GM19463 (cell line): Measurements from ENCODE around the gene IER3IP1.
"Not testable (repeated sequence)": the region's sequence is repeated elsewhere in the genome, so short reads cannot be mapped to it uniquely, and the experiment has no call there.

Experiments used
- ATAC-seq: cut with Tn5 transposase; IDR thresholded peaks from one replicate; pipeline ENCODE4 v1.9.1; 2021; ENCODE audit warnings: mild to moderate bottlenecking, moderate library complexity; ENCODE audit not compliant: unreplicated experiment

Gene IER3IP1

DNA sequence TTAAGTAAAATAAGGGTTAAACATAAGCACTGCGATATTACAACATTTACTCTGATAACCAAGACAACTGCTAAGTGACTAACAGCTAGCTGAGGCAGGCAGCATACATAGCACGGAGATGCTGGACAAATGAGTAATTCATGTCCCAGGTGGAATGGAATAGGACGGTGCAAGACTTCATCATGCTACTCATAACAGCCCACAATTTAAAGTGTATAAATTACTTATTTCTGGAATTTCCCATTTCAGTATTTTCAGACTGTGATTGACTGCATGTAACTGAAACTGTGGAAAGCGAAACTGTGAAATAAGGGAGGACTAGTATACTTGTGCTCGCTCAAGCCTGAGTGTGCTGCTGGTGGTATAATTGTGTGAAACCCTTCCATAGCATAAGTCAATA, 12.9 kb downstream of the IER3IP1 start:
- ATAC-seq: peak; percentile 79

DNA sequence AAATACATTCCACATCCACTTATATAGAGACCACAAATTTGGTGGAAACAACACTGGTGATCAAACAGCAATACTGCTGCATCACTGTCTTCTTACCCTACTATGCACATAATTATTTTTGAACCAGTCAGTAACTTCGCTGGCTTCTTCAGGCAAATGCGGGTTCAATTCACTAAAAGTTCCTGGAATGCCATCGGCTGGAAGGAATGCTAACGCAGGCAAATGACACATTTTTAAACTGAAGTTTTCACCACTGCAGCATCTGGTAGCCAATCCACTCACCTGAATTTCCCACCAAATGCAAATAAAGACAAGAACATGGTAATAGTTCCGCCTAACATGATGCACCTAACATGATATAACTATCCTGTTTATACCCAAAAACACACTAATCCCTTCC, 15.9 kb downstream of the IER3IP1 start:
- ATAC-seq: no peak

DNA sequence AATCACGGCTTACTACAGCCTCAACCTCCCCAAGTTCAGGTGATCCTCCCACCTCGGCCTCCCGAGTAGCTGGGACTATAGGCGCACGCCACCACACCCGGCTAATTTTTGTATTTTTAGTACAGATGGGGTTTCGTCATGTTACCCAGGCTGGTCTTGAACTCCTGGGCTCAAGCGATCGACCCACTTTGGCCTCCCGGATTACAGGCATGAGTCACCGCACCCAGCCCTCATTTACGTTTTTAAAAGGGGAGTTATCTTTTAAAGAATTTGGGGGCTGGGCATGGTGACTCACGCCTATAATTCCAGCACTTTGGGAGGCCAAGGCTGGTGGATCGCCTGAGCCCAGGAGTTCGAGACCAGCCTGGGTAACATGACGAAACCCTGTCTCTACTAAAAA, 17.8 kb downstream of the IER3IP1 start:
- not testable (repeated sequence) for ATAC-seq

DNA sequence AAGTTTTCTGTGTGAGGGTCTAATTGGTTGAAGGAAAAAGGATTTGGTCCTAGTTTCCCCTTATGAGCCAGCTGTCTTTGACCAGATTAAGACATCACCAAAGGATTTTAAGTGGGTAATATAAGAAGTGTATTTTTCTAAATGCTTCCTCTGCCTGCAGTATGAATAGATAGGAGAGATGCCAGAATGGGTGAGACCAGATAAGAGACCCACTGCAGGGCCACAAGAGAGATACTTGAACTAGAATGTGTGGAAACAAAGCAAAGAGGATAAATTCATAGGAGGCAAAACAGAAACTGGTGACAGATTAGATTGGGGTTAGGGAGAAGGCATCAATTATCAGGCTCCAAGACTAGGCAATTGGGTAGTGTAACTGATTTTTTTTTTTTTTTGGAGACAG, 24.7 kb downstream of the IER3IP1 start:
- no peak for ATAC-seq

DNA sequence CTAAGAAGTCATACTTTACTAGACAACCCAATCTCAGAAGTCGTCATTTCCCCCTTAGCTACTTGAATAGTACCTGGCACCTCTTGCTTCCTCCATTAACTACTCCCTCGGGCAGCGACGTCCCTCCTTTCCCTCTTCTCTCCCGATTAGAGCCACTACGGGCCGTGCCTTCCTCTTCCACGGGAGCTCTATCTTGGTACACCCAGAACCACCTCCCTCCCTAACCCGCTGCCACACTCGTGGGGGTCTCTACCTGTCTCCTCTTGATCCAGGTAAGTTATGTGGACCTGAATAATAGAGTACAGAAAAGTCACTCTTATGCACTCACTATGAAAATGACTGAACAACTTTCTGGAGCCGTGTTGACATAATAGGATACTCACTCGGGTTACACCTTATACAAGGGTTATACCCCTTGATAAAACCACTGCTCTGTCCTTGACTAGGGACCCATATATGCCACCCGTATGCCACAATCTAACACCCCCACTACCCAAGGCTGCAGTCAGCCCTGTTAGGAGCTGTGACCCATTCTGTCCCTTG, 25.3 kb downstream of the IER3IP1 start:
- ATAC-seq: peak; percentile 3

- ATAC-seq: peak; percentile 96
These were observed 25.9 kb downstream of the IER3IP1 start, which contains the start of gene HDHD2 for GRCh38 chr18:47150029-47150823. Gene HDHD2 (minus strand): TSS chr18:47150500. CDS start chr18:47136439, 14,061 bp downstream.

GRCh38 chr18:47149457-47150028, 26.6 kb downstream of the IER3IP1 start:
- no peak for ATAC-seq

DNA sequence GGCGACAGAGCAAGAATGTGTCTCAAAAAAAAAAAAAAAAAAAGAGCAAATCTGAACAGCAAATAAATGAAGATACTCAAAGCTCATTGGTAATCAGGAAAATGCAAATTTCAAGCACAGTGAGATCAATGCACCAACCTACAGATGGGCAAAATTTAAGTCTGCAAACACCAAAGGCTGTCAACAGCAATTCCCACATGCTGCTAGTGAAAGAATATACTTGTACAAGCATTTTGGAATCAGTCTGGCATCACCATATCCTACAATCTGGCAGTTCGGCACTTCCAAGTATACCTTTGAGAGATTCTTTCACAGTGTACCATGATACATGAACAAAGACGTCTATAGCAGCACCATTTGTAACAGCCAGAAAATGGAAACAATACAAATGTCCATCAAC, 30.0 kb downstream of the IER3IP1 start:
- no peak for ATAC-seq

- ATAC-seq: no peak
These were observed 32.2 kb downstream of the IER3IP1 start for GRCh38 chr18:47143899-47144485.

DNA sequence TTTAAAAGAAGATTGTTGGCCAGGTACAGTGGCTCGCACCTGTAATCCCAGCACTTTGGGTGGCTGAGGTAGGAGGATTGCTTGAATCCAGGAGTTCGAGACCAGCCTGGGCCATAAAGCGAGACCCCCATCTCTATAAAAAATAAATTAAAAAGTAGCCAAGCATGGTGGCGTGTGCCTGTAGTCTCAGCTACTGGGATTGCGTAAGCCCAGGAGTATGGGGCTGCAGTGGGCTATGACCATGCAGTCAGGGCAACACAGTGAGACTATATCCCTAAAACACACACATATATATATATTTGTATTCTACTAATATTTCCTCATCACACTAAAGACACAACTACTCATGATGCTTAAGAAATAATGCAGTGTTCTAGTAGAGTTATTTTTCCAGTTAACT, 33.0 kb downstream of the IER3IP1 start:
- no peak for ATAC-seq

- ATAC-seq: no peak
These were observed 34.9 kb downstream of the IER3IP1 start for GRCh38 chr18:47141289-47141688.

- no peak for ATAC-seq
These were observed 55.0 kb downstream of the IER3IP1 start for GRCh38 chr18:47121146-47121545.

DNA sequence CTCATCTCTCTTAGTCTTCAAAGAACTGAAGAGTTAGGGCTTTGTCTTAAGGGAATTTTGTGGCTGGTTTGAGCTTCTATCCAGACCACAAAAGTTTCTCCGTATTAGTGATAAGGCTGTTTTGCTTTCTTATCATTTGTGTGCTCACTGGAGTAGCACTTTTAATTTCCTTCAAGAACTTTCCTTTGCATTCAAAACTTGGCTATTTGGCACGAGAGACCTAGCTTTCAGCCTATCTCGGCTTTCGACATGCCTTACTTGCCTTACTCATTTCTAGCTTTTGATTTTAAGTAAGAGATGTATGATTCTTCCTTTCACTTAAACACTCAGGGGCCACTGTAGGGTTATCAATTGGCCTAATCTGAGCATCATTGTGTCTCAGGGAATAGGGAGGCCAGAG, 55.7 kb downstream of the IER3IP1 start:
- peak; percentile 97 for ATAC-seq

DNA sequence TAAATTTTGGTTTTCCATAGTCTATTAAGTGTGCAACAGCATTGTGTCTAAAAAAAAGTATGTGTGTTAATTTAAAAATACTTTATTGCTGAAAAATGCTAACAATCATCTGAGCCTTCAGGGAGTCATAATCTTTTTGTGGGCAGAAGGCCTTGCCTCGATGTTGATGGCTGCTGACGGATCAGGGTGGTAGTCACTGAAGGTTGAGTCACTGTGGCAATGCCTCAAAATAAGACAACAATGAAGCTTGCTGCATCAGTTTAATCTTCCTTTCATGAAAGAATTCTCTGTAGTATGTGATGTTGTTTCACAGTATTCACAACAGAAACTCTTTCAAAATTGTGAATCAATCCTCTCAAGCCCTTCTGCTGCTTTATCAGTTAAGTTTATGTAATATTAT, 57.2 kb downstream of the IER3IP1 start:
- ATAC-seq: no peak

GRCh38 chr18:47115205-47115604, 61.0 kb downstream of the IER3IP1 start:
- no peak for ATAC-seq

GRCh38 chr18:47113796-47114540, 62.2 kb downstream of the IER3IP1 start:
- ATAC-seq: no peak

- ATAC-seq: no peak
These were observed 65.5 kb downstream of the IER3IP1 start for GRCh38 chr18:47110492-47111274.

- no peak for ATAC-seq
These were observed 66.4 kb downstream of the IER3IP1 start for GRCh38 chr18:47109720-47110119.

- ATAC-seq: no peak
These were observed 67.2 kb downstream of the IER3IP1 start for GRCh38 chr18:47108998-47109405.

DNA sequence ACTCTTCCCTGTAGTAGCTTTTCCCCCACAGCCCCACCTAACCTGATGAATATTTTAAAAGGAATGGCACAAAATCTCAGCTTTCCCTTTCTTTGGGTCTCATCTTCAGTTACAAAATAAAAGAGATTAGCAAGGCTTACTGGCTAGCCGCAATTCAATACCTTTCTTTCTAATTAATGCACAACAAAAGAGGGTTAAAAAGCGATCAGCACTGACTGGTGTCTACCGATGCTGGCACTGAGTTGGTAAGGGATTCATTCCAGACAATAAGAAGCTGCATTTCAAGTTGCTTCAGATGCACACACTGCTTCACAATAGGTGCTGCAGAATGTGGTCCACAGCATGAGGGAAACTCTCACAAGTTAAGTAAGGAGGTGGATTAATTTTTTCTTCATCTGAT, 67.8 kb downstream of the IER3IP1 start:
- ATAC-seq: no peak
